Transverse colon (tissue), 4 donors: ENCODE measurements around the gene SLC16A12. TPM values are rescaled to one million over a fixed set of nuclear protein-coding genes. Genes with fewer than 3 reads are reported as not detected.
"Not testable (repeated sequence)": the region's sequence is repeated elsewhere in the genome, so short reads cannot be mapped to it uniquely, and the experiment has no call there.

Experiments
- DNase-seq: peaks from one replicate; pipeline ENCODE4 v3.0.0-alpha.2; 2019
- H3K27ac ChIP-seq, 4 donors: fragments of 200-600 bp; sonication (generic); 2 replicates each; pipeline ENCODE4 v1.5.1; 2016 to 2018; ENCODE audit warnings: inconsistent platforms in 4 of 4
- H3K27me3 ChIP-seq: fragments of 200-600 bp; sonication (generic); 2 replicates; pipeline ENCODE4 v1.5.1; 2017; ENCODE audit warnings: inconsistent platforms
- H3K36me3 ChIP-seq, 4 donors: fragments of 200-600 bp; sonication (generic); 2 replicates each; pipeline ENCODE4 v1.5.1; 2017 to 2019; ENCODE audit warnings: inconsistent platforms in 4 of 4
- H3K4me1 ChIP-seq, 4 donors: fragments of 200-600 bp; sonication (generic); 2 replicates each; pipeline ENCODE4 v1.5.1; 2017 to 2020; ENCODE audit warnings: inconsistent platforms in 4 of 4
- H3K4me3 ChIP-seq, 4 donors: fragments of 200-600 bp; sonication (generic); 1 replicate in 1 of 4; 2 replicates in 3 of 4; pipeline versions ENCODE4 v1.5.1 to v1.6.1; 2017 to 2019; ENCODE audit warnings: inconsistent platforms in 4 of 4
- H3K9me3 ChIP-seq, 2 donors: fragments of 200-600 bp; sonication (generic); 2 replicates each; pipeline ENCODE4 v1.5.1; 2017 to 2019; ENCODE audit warnings: inconsistent platforms in 2 of 2
- CTCF ChIP-seq, 5 experiments: fragments of 200-600 bp in 3 of 5; fragments of 450-650 bp in 2 of 5; sonication (generic) in 3 of 5; IDR thresholded peaks; 1 replicate in 2 of 5; 2 replicates in 3 of 5; pipeline ENCODE4 v1.5.1; 2016 to 2017; ENCODE audit warnings: antibody characterized with exemption in 5 of 5, inconsistent platforms in 3 of 5, mild to moderate bottlenecking in 2 of 5, moderate library complexity in 1 of 5
- EP300 ChIP-seq: sonication (generic); formaldehyde crosslinking; IDR thresholded peaks from one replicate; pipeline ENCODE4 v1.6.1; 2017; ENCODE audit warnings: antibody characterized with exemption, low read depth
- POLR2A ChIP-seq: fragments of 450-650 bp; IDR thresholded peaks from one replicate; pipeline ENCODE4 v1.6.1; 2016; ENCODE audit warnings: antibody characterized with exemption, mild to moderate bottlenecking, moderate library complexity
- POLR2AphosphoS5 ChIP-seq, 3 donors: sonication (generic); formaldehyde crosslinking; IDR thresholded peaks; one replicate each; pipeline ENCODE4 v1.6.1; 2016; ENCODE audit warnings: antibody characterized with exemption in 3 of 3
- WGBS, 2 donors: methylation state at CpG; one replicate each; pipeline ENCODE4 v1.1.5; 2018; ENCODE audit warnings: low coverage in 1 of 2; 5-methylcytosine and 5-hydroxymethylcytosine counted together
- in situ Hi-C, 4 donors: fragments of 200-750 bp; cut with MboI; loops; one replicate each; pipeline versions ENCODE4 v1.15.0 to v1.15.1; 2017; ENCODE audit warnings: low sequenced_read_pairs in 3 of 4, low pct_ligation_motif_present in 1 of 4, low pct_unique_long_range_greater_than_20kb in 1 of 4
- intact Hi-C: fragments of 100-400 bp; cut with DNase I; formaldehyde crosslinking; loops from one replicate; pipeline ENCODE4 v1.15.1; 2023; ENCODE audit warnings: low total_unique reads
- total RNA-seq, 4 donors: library from RNA; depleted of rRNA; stranded (reverse); fragments of >200 nt; gene quantifications; one replicate each; pipeline ENCODE4 v1.1.0, GENCODE V29; 2016

SLC16A12 gene
- total RNA-seq, 4 donors from 2014 or later: 0.27 to 7.6 (median 0.48) TPM; not detected in 1

GRCh38 chr10:89414146-89414878 lies 121.1 kb downstream of the SLC16A12 start, which contains the start of gene IFIT5:
Gene IFIT5 (plus strand): TSS chr10:89414568. CDS start chr10:89414799, 231 bp downstream.
- H3K27ac ChIP-seq: peak within 1 kb of the TSS; percentile 93 to 99 (median 95)
- in situ Hi-C loops (no loop called here), intact Hi-C loops (no loop called here)
- no peaks in the 10 kb centered on the region for H3K27me3 ChIP-seq
- TF ChIP-seq POLR2A (no peak), CTCF (IDR thresholded peaks at IDR 0.05) (no peak), POLR2AphosphoS5 (IDR thresholded peaks at IDR 0.05) (peak in 2 of 3 donors; percentile 49 to 68), EP300 (no peak)
- peaks cover 0 to 6% (median 0%) of the 10 kb centered on the region in 4 donors for H3K36me3 ChIP-seq
- DNase-seq: peak; percentile 68
- H3K4me3 ChIP-seq: peak within 1 kb of the TSS; percentile 63 to 96 (median 80)
- peaks cover 6 to 41% (median 15%) of the 10 kb centered on the region in 4 donors for H3K4me1 ChIP-seq
- no peaks in the 10 kb centered on the region for H3K9me3 ChIP-seq
- 0% methylated on average over 48 of the region's 48 CpGs; no CpG with 5 or more reads in 1 of the 2 donors for WGBS, 2 donors

GRCh38 chr10:89413398-89413912 lies 121.9 kb downstream of the SLC16A12 start:
- in situ Hi-C loops: no loop called here
- H3K4me3 ChIP-seq: peak overlapping the region in 1 of 4 donors; percentile 96
- peaks cover 6 to 38% (median 15%) of the 10 kb centered on the region in 4 donors for H3K4me1 ChIP-seq
- TF ChIP-seq POLR2A (no peak), EP300 (no peak), CTCF (IDR thresholded peaks at IDR 0.05) (no peak), POLR2AphosphoS5 (IDR thresholded peaks at IDR 0.05) (no peak)
- 13 to 82% methylated on average over 1 to 7 of the region's 7 CpGs for WGBS, 2 donors
- peak overlapping the region; percentile 93 to 99 (median 95) for H3K27ac ChIP-seq
- no peaks in the 10 kb centered on the region for H3K9me3 ChIP-seq
- H3K36me3 ChIP-seq: peaks cover 0 to 6% (median 0%) of the 10 kb centered on the region in 4 donors
- DNase-seq: no peak
- H3K27me3 ChIP-seq: no peaks in the 10 kb centered on the region
- intact Hi-C loops: loop anchor here (2.0 kb wide), 1 partner anchor 67 kb away; no protein-coding TSS in a partner anchor

DNA sequence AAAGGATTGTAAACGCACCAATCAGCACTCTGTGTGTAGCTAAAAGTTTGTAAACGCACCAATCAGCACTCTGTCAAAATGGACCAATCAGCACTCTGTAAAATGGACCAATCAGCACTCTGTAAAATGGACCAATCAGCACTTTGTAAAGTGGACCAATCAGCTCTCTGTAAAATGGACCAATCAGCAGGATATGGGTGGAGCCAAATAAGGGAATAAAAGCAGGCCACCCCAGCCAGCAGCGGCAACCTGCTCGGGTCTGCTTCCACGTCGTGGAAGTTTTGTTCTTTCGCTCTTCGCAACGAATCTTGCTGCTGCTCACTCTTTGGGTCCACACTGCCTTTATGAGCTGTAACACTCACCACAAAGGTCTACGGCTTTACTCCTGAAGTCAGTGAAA lies 123.1 kb downstream of the SLC16A12 start:
- DNase-seq, H3K36me3 ChIP-seq, in situ Hi-C loops, H3K27ac ChIP-seq, H3K27me3 ChIP-seq, H3K4me3 ChIP-seq, H3K9me3 ChIP-seq: not testable (repeated sequence)
- H3K4me1 ChIP-seq: peaks cover 6 to 27% (median 14%) of the 10 kb centered on the region in 4 donors
- WGBS, 2 donors: 84 to 86% methylated on average over 7 to 10 of the region's 10 CpGs
- intact Hi-C loops: loop anchor here (2.0 kb wide), 1 partner anchor 65 kb away; no protein-coding TSS in a partner anchor

DNA sequence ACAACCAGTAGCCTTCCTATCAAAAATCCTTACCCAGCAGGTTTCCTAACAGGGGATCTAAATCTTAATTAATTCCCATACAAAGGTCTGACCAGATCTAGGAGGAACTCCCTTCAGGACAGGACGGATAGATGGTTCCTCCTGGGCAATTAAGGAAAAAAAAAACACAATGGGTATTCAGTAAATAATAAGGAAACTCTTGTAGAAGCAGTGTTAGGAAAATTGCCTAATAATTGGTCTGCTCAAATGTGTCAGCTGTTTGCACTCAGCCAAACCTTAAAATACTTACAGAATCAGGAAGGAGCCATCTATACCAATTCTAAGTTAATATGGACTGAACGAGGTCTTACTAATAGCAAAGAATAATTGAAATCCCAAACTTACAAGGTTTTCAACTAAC lies 124.3 kb downstream of the SLC16A12 start:
- whole genome bisulfite sequencing, 2 donors: 67 to 79% methylated on average over 1 to 2 of the region's 2 CpGs
- H3K27ac ChIP-seq, H3K9me3 ChIP-seq, H3K36me3 ChIP-seq, DNase-seq, H3K27me3 ChIP-seq, intact Hi-C loops, in situ Hi-C loops, H3K4me3 ChIP-seq: not testable (repeated sequence)
- peaks cover 6 to 17% (median 10%) of the 10 kb centered on the region in 4 donors for H3K4me1 ChIP-seq

GRCh38 chr10:89410551-89410950 lies 124.8 kb downstream of the SLC16A12 start:
- H3K4me3 ChIP-seq, in situ Hi-C loops, H3K9me3 ChIP-seq, H3K27ac ChIP-seq, H3K27me3 ChIP-seq, intact Hi-C loops, H3K36me3 ChIP-seq, DNase-seq: not testable (repeated sequence)
- WGBS, 2 donors: 77 to 88% methylated on average over 5 of the region's 5 CpGs
- H3K4me1 ChIP-seq: peaks cover 4 to 11% (median 8%) of the 10 kb centered on the region in 4 donors

- H3K4me3 ChIP-seq, DNase-seq, H3K27ac ChIP-seq, H3K36me3 ChIP-seq, H3K27me3 ChIP-seq, intact Hi-C loops, in situ Hi-C loops, H3K4me1 ChIP-seq, H3K9me3 ChIP-seq: not testable (repeated sequence)
- 99 to 100% methylated on average over 2 to 5 of the region's 5 CpGs for WGBS, 2 donors
Measured at GRCh38 chr10:89409282-89409681, 126.1 kb downstream of the SLC16A12 start.

DNA sequence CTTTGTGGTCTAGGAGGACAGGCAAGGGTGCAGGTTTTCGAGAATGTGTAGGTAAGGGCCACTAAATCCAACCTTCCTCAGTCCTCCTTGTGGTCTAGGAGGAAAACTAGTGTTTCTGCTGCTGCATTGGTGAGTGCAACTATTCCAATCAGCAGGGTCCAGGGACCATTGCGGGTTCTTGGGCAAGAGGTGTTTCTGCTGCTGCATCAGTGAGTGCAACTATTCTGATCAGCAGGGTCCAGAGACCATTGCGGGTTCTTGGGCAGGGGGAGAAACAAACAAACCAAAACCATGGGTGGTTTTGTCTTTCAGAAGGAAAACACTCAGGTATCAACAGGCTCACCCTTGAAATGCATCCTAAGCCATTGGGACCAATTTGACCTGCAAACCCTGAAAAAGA lies 127.6 kb downstream of the SLC16A12 start:
- H3K27ac ChIP-seq, H3K36me3 ChIP-seq, DNase-seq, in situ Hi-C loops, H3K27me3 ChIP-seq, H3K4me1 ChIP-seq, H3K9me3 ChIP-seq, intact Hi-C loops, H3K4me3 ChIP-seq: not testable (repeated sequence)
- 97 to 100% methylated on average over 1 to 3 of the region's 3 CpGs for WGBS, 2 donors

DNA sequence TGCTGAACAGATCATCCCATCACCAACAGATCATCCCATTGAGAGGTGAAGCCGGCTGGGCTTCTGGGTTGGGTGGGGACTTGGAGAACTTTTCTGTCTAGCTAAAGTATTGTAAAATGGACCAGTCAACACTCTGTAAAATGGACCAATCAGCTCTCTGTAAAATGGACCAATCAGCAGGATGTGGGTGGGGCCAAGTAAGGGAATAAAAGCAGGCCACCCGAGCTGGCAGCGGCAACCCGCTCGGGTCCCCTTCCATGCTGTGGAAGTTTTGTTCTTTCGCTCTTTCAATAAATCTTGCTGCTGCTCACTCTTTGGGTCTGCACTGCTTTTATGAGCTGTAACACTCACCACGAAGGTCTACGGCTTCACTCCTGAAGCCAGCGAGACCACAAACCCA lies 129.2 kb downstream of the SLC16A12 start:
- in situ Hi-C loops, intact Hi-C loops, H3K27me3 ChIP-seq: not testable (repeated sequence)

More for the DNA sequence above, 129.2 kb downstream of the SLC16A12 start:
- H3K27ac ChIP-seq, H3K4me1 ChIP-seq, DNase-seq, H3K9me3 ChIP-seq, H3K4me3 ChIP-seq, H3K36me3 ChIP-seq: not testable (repeated sequence)
- 91 to 92% methylated on average over 8 to 9 of the region's 9 CpGs for WGBS, 2 donors
